Measurements from ENCODE around the gene TCF25. TPM values are rescaled to one million over a fixed set of nuclear protein-coding genes. Genes with fewer than 3 reads are reported as not detected.
"Not testable (repeated sequence)": the region's sequence is repeated elsewhere in the genome, so short reads cannot be mapped to it uniquely, and the experiment has no call there.

TCF25 gene
- total and polyA plus RNA-seq, 4 experiments from 2014 or later = 86.4 to 308 (median 195) TPM

GRCh38 chr16:89867918-89868317 lies 5.5 kb upstream of the TCF25 start:
- H3K9me3 Mint-ChIP-seq = peaks cover 0 to 4% (median 0%) of the 10 kb centered on the region in 8 donors
- H3K4me1 Mint-ChIP-seq = peaks cover 22 to 31% (median 24%) of the 10 kb centered on the region in 4 donors
- intact Hi-C loops (cut with micrococcal nuclease) = no loop called here
- ChIA-PET POLR2A (ENCODE audit: partially characterized antibody) (no interaction called here), CTCF (ENCODE audit: partially characterized antibody) (interaction anchor here (0.9 kb wide), 1 partner anchor 42 kb away, joined by 3 read pairs; no protein-coding TSS in a partner anchor)
- H3K27ac Mint-ChIP-seq = peak overlapping the region in 1 of 7 donors; percentile 17
- Histone ChIP-seq H3K36me3 (ENCODE audit: insufficient read depth, low read length) (no peaks in the 10 kb centered on the region), H3K4me1 (ENCODE audit: insufficient read depth, low read length) (peaks cover 34% of the 10 kb centered on the region), H3K27me3 (ENCODE audit: insufficient read depth, low read length) (no peaks in the 10 kb centered on the region), H3K4me3 (ENCODE audit: low read length in 2 of 2) (no peak overlapping the region), H3K27ac (ENCODE audit: low read depth, low read length) (no peak overlapping the region), H3K9me3 (ENCODE audit: control insufficient read depth in 1 of 2, low read length in 2 of 2) (peaks cover 0 to 3% of the 10 kb centered on the region in 2 donors)
- H3K4me3 Mint-ChIP-seq = no peak overlapping the region
- H3K27me3 Mint-ChIP-seq = no peaks in the 10 kb centered on the region
- peaks cover 0 to under 1% of the 10 kb centered on the region in 2 donors for H3K36me3 Mint-ChIP-seq
- DNase-seq = no peak

- no peak overlapping the region for H3K4me3 ChIP-seq (ENCODE audit: low read length in 2 of 2)
- peaks cover 24% of the 10 kb centered on the region for H3K4me1 ChIP-seq (ENCODE audit: insufficient read depth, low read length)
- H3K9me3 Mint-ChIP-seq = peaks cover 0 to 10% (median 0%) of the 10 kb centered on the region in 8 donors
- ChIA-PET CTCF (ENCODE audit: partially characterized antibody) (interaction anchor here (4.8 kb wide), 1 partner anchor 8 kb away, joined by 49 read pairs; no protein-coding TSS in a partner anchor), POLR2A (ENCODE audit: partially characterized antibody) (no interaction called here)
- H3K36me3 ChIP-seq (ENCODE audit: insufficient read depth, low read length) = peaks cover 5% of the 10 kb centered on the region
- peaks cover 3 to 27% (median 10%) of the 10 kb centered on the region in 4 donors for H3K4me1 Mint-ChIP-seq
- no peak overlapping the region for H3K27ac ChIP-seq (ENCODE audit: low read depth, low read length)
- intact Hi-C loops (cut with micrococcal nuclease) = loop anchor here (10.0 kb wide), 1 partner anchor 305 kb away; the partner anchor contains the start of gene RPL13
- no peaks in the 10 kb centered on the region for H3K27me3 Mint-ChIP-seq
- H3K36me3 Mint-ChIP-seq = peaks cover 6 to 14% of the 10 kb centered on the region in 2 donors
- no peak for DNase-seq
- H3K27ac Mint-ChIP-seq = no peak overlapping the region
- H3K27me3 ChIP-seq (ENCODE audit: insufficient read depth, low read length) = no peaks in the 10 kb centered on the region
- peaks cover 0 to 3% of the 10 kb centered on the region in 2 donors for H3K9me3 ChIP-seq (ENCODE audit: control insufficient read depth in 1 of 2, low read length in 2 of 2)
- H3K4me3 Mint-ChIP-seq = no peak overlapping the region
Observed at GRCh38 chr16:89869911-89870310, 3.5 kb upstream of the TCF25 start.

- H3K4me1 ChIP-seq (ENCODE audit: insufficient read depth, low read length) = peaks cover 23% of the 10 kb centered on the region
- Mint-ChIP-seq H3K36me3 (peaks cover 11 to 19% of the 10 kb centered on the region in 2 donors), H3K4me1 (peaks cover 4 to 27% (median 13%) of the 10 kb centered on the region in 4 donors), H3K27ac (peak overlapping the region in 1 of 7 donors; percentile 11), H3K27me3 (no peaks in the 10 kb centered on the region), H3K9me3 (peaks cover 0 to 14% (median 4%) of the 10 kb centered on the region in 8 donors), H3K4me3 (no peak overlapping the region)
- ChIA-PET CTCF (ENCODE audit: partially characterized antibody) (interaction anchor here (4.8 kb wide), 1 partner anchor 8 kb away, joined by 49 read pairs; no protein-coding TSS in a partner anchor), POLR2A (ENCODE audit: partially characterized antibody) (no interaction called here)
- H3K27me3 ChIP-seq (ENCODE audit: insufficient read depth, low read length) = no peaks in the 10 kb centered on the region
- DNase-seq = no peak
- peaks cover 10% of the 10 kb centered on the region for H3K36me3 ChIP-seq (ENCODE audit: insufficient read depth, low read length)
- no peak overlapping the region for H3K27ac ChIP-seq (ENCODE audit: low read depth, low read length)
- no peak overlapping the region for H3K4me3 ChIP-seq (ENCODE audit: low read length in 2 of 2)
- peaks cover 0 to 3% of the 10 kb centered on the region in 2 donors for H3K9me3 ChIP-seq (ENCODE audit: control insufficient read depth in 1 of 2, low read length in 2 of 2)
- intact Hi-C loops (cut with micrococcal nuclease) = loop anchor here (10.0 kb wide), 1 partner anchor 306 kb away; the partner anchor contains the start of gene RPL13
Observed at GRCh38 chr16:89870440-89870839, 3.0 kb upstream of the TCF25 start.

GRCh38 chr16:89871895-89872294 lies 1.5 kb upstream of the TCF25 start:
- POLR2A ChIA-PET (ENCODE audit: partially characterized antibody) = interaction anchor here (1.5 to 4.8 kb wide), 7 partner anchors 9 to 171 kb away, joined by 7 to 117 read pairs (median 17); partner anchors contain the start of genes FANCA, SPATA2L and VPS9D1
- Mint-ChIP-seq H3K36me3 (peaks cover 11 to 19% of the 10 kb centered on the region in 2 donors), H3K27ac (peak overlapping the region; percentile 36 to 98 (median 96)), H3K4me3 (peak overlapping the region in 6 of 8 donors; percentile 12 to 95 (median 60)), H3K4me1 (peaks cover 4 to 26% (median 13%) of the 10 kb centered on the region in 4 donors), H3K27me3 (no peaks in the 10 kb centered on the region), H3K9me3 (peaks cover 0 to 14% (median 4%) of the 10 kb centered on the region in 8 donors)
- H3K4me1 ChIP-seq (ENCODE audit: insufficient read depth, low read length) = peaks cover 27% of the 10 kb centered on the region
- H3K27me3 ChIP-seq (ENCODE audit: insufficient read depth, low read length) = no peaks in the 10 kb centered on the region
- H3K27ac ChIP-seq (ENCODE audit: low read depth, low read length) = peak overlapping the region; percentile 98
- CTCF ChIA-PET (ENCODE audit: partially characterized antibody) = interaction anchor here (4.8 kb wide), 1 partner anchor 10 kb away, joined by 49 read pairs; no protein-coding TSS in a partner anchor
- intact Hi-C loops (cut with micrococcal nuclease) = loop anchor here (10.0 kb wide), 1 partner anchor 307 kb away; the partner anchor contains the start of gene RPL13
- H3K36me3 ChIP-seq (ENCODE audit: insufficient read depth, low read length) = peaks cover 10% of the 10 kb centered on the region
- no peak overlapping the region for H3K4me3 ChIP-seq (ENCODE audit: low read length in 2 of 2)
- H3K9me3 ChIP-seq (ENCODE audit: control insufficient read depth in 1 of 2, low read length in 2 of 2) = peaks cover 0 to 3% of the 10 kb centered on the region in 2 donors
- DNase-seq = no peak

- peak overlapping the region; percentile 77 to 97 (median 92) for H3K4me3 Mint-ChIP-seq
- Histone ChIP-seq H3K27ac (ENCODE audit: low read depth, low read length) (peak overlapping the region; percentile 98), H3K27me3 (ENCODE audit: insufficient read depth, low read length) (no peaks in the 10 kb centered on the region), H3K36me3 (ENCODE audit: insufficient read depth, low read length) (peaks cover 16% of the 10 kb centered on the region), H3K4me1 (ENCODE audit: insufficient read depth, low read length) (peaks cover 27% of the 10 kb centered on the region), H3K4me3 (ENCODE audit: low read length in 2 of 2) (peak overlapping the region in 1 of 2 donors; percentile 88), H3K9me3 (ENCODE audit: control insufficient read depth in 1 of 2, low read length in 2 of 2) (no peaks in the 10 kb centered on the region)
- H3K36me3 Mint-ChIP-seq = peaks cover 21 to 27% of the 10 kb centered on the region in 2 donors
- intact Hi-C loops (cut with micrococcal nuclease) = loop anchor here (1.0 to 10.0 kb wide), 4 partner anchors 10 to 309 kb away; partner anchors contain the start of genes FANCA, MC1R and RPL13
- ChIA-PET CTCF (ENCODE audit: partially characterized antibody) (interaction anchor here (1.0 to 4.8 kb wide), 5 partner anchors 12 to 174 kb away, joined by 3 to 49 read pairs (median 5); partner anchors contain the start of gene SPATA2L), POLR2A (ENCODE audit: partially characterized antibody) (interaction anchor here (0.6 to 4.8 kb wide), 27 partner anchors 8 to 1255 kb away, joined by 3 to 117 read pairs (median 4); partner anchors contain the start of genes CDK10, DBNDD1, FANCA and SPATA2L)
- H3K4me1 Mint-ChIP-seq = peaks cover 4 to 31% (median 17%) of the 10 kb centered on the region in 4 donors
- peak overlapping the region; percentile 96 to 99 (median 98) for H3K27ac Mint-ChIP-seq
- H3K27me3 Mint-ChIP-seq = no peaks in the 10 kb centered on the region
- DNase-seq = peak; percentile 93 to 97 (median 94)
- peaks cover 0 to 14% (median 4%) of the 10 kb centered on the region in 8 donors for H3K9me3 Mint-ChIP-seq
Observed at GRCh38 chr16:89873972-89874689, 739 bp downstream of the TCF25 start.

- H3K27ac Mint-ChIP-seq; H3K27ac ChIP-seq (ENCODE audit: low read depth, low read length); H3K27me3 Mint-ChIP-seq; H3K27me3 ChIP-seq (ENCODE audit: insufficient read depth, low read length); H3K9me3 ChIP-seq (ENCODE audit: control insufficient read depth in 1 of 2, low read length in 2 of 2); DNase-seq; POLR2A ChIA-PET (ENCODE audit: partially characterized antibody); H3K4me3 ChIP-seq (ENCODE audit: low read length in 2 of 2); CTCF ChIA-PET (ENCODE audit: partially characterized antibody); H3K4me3 Mint-ChIP-seq: not testable (repeated sequence)
- Mint-ChIP-seq H3K4me1 (peaks cover 4 to 39% (median 16%) of the 10 kb centered on the region in 4 donors), H3K9me3 (peaks cover 0 to 10% (median 4%) of the 10 kb centered on the region in 8 donors), H3K36me3 (peaks cover 44 to 48% of the 10 kb centered on the region in 2 donors)
- intact Hi-C loops (cut with micrococcal nuclease) = loop anchor here (10.0 kb wide), 1 partner anchor 314 kb away; the partner anchor contains the start of gene RPL13
- Histone ChIP-seq H3K36me3 (ENCODE audit: insufficient read depth, low read length) (peaks cover 48% of the 10 kb centered on the region), H3K4me1 (ENCODE audit: insufficient read depth, low read length) (peaks cover 14% of the 10 kb centered on the region)
Observed at GRCh38 chr16:89879123-89879522, 5.7 kb downstream of the TCF25 start.
